ENCODE results near the gene PARP12. TPM values are rescaled to one million over a fixed set of nuclear protein-coding genes. Genes with fewer than 3 reads are reported as not detected.

PARP12 gene
- total RNA-seq, 1 donor from 2014 or later = 14.5 TPM

GRCh38 chr7:140050100-140050499 is 12.7 kb downstream of the PARP12 start:
- H3K27ac Mint-ChIP-seq (ENCODE audit: unreplicated experiment) = peak overlapping the region; percentile 90
- H3K36me3 Mint-ChIP-seq (ENCODE audit: low read depth, unreplicated experiment) = peaks cover 11% of the 10 kb centered on the region
- no peak for TF ChIP-seq CTCF (IDR thresholded peaks at IDR 0.05; ENCODE audit: unreplicated experiment)
- H3K4me1 Mint-ChIP-seq (ENCODE audit: unreplicated experiment) = peaks cover 24% of the 10 kb centered on the region
- peaks cover 5% of the 10 kb centered on the region for H3K9me3 Mint-ChIP-seq (ENCODE audit: unreplicated experiment)
- no peak for DNase-seq (ENCODE audit: low spot score)
- peak overlapping the region; percentile 63 for H3K4me3 Mint-ChIP-seq (ENCODE audit: unreplicated experiment)
- no peaks in the 10 kb centered on the region for H3K27me3 Mint-ChIP-seq (ENCODE audit: unreplicated experiment)

DNA sequence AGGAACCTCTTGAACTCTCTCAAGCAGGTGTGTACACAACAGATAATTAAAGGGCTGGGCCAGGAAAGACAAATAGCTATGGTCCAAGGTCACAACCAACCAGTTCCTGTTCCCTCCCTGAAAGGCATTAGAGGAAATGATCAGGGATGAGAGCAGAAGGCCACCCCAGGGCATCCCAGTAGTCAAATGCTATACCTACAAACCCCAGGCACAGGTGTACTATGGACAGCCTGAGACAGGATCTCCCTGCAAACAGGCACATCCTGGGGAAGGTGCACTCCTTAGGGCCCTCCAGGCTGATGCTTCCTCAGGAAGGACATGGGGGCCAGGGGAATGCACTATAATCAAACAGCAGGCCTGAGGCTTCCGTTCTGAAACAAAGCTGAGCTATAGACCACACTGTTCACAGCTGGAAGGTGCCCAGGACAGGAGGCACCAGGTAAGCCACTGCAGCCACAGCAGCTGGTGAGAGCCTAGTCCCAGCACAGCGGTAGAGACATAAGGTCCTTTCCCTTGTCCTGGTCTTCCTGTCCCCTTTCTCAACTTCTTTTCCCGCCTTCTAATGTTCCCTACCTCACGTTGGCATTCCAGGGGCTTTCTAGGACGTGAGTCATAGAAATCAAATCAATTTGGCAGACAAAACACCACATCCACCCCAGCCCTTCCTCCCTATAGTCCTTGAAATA is 13.3 kb downstream of the PARP12 start:
- H3K27ac Mint-ChIP-seq (ENCODE audit: unreplicated experiment) = peak overlapping the region; percentile 90
- H3K4me1 Mint-ChIP-seq (ENCODE audit: unreplicated experiment) = peaks cover 24% of the 10 kb centered on the region
- H3K27me3 Mint-ChIP-seq (ENCODE audit: unreplicated experiment) = no peaks in the 10 kb centered on the region
- H3K9me3 Mint-ChIP-seq (ENCODE audit: unreplicated experiment) = peaks cover 5% of the 10 kb centered on the region
- H3K36me3 Mint-ChIP-seq (ENCODE audit: low read depth, unreplicated experiment) = peaks cover 11% of the 10 kb centered on the region
- H3K4me3 Mint-ChIP-seq (ENCODE audit: unreplicated experiment) = peak overlapping the region; percentile 63
- TF ChIP-seq CTCF (IDR thresholded peaks at IDR 0.05; ENCODE audit: unreplicated experiment) = no peak
- peak; percentile 25 for DNase-seq (ENCODE audit: low spot score)

DNA sequence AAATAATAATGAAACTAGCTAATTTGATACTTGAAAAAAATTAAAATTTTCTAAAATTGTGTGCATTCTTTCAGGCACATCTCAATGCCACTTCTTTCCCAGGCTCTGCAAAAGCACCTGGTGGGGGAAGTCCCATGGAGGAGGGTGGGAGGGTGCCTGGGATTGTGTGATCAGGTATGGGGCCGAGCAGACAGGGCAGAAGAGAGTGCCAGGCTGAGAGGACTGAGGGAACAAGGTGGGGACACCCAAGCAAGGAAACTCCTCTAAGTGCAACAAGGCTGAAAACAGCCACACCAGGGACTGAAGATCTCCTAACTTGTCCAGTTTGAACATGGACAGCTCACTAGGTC is 13.8 kb downstream of the PARP12 start:
- Mint-ChIP-seq H3K36me3 (ENCODE audit: low read depth, unreplicated experiment) (peaks cover 11% of the 10 kb centered on the region), H3K4me3 (ENCODE audit: unreplicated experiment) (no peak overlapping the region), H3K4me1 (ENCODE audit: unreplicated experiment) (peaks cover 23% of the 10 kb centered on the region), H3K27ac (ENCODE audit: unreplicated experiment) (peak overlapping the region; percentile 65), H3K27me3 (ENCODE audit: unreplicated experiment) (no peaks in the 10 kb centered on the region), H3K9me3 (ENCODE audit: unreplicated experiment) (peaks cover 5% of the 10 kb centered on the region)
- DNase-seq (ENCODE audit: low spot score) = no peak
- no peak for TF ChIP-seq CTCF (IDR thresholded peaks at IDR 0.05; ENCODE audit: unreplicated experiment)

- no peak for TF ChIP-seq CTCF (IDR thresholded peaks at IDR 0.05; ENCODE audit: unreplicated experiment)
- Mint-ChIP-seq H3K27me3 (ENCODE audit: unreplicated experiment) (no peaks in the 10 kb centered on the region), H3K36me3 (ENCODE audit: low read depth, unreplicated experiment) (peaks cover 11% of the 10 kb centered on the region), H3K4me1 (ENCODE audit: unreplicated experiment) (peaks cover 23% of the 10 kb centered on the region), H3K27ac (ENCODE audit: unreplicated experiment) (no peak overlapping the region), H3K9me3 (ENCODE audit: unreplicated experiment) (peaks cover 5% of the 10 kb centered on the region), H3K4me3 (ENCODE audit: unreplicated experiment) (no peak overlapping the region)
- DNase-seq (ENCODE audit: low spot score) = no peak
These were observed 14.6 kb downstream of the PARP12 start for GRCh38 chr7:140048138-140048537.

- peaks cover 11% of the 10 kb centered on the region for H3K36me3 Mint-ChIP-seq (ENCODE audit: low read depth, unreplicated experiment)
- no peak for DNase-seq (ENCODE audit: low spot score)
- peaks cover 24% of the 10 kb centered on the region for H3K4me1 Mint-ChIP-seq (ENCODE audit: unreplicated experiment)
- no peak for TF ChIP-seq CTCF (IDR thresholded peaks at IDR 0.05; ENCODE audit: unreplicated experiment)
- H3K4me3 Mint-ChIP-seq (ENCODE audit: unreplicated experiment) = no peak overlapping the region
- H3K9me3 Mint-ChIP-seq (ENCODE audit: unreplicated experiment) = peaks cover 5% of the 10 kb centered on the region
- no peak overlapping the region for H3K27ac Mint-ChIP-seq (ENCODE audit: unreplicated experiment)
- no peaks in the 10 kb centered on the region for H3K27me3 Mint-ChIP-seq (ENCODE audit: unreplicated experiment)
These were observed 15.6 kb downstream of the PARP12 start for GRCh38 chr7:140047197-140047596.
